GM06990 (cell line): ENCODE results near the gene RER1.

ENCODE experiments used
- DNase-seq: peaks from one replicate; pipeline ENCODE4 v3.0.0-alpha.2; 2011; ENCODE audit not compliant: insufficient read length; ENCODE audit errors: extremely low read depth
- H3K27me3 ChIP-seq: replicated peaks from 2 replicates; pipeline ENCODE4 v1.6.0; 2011; ENCODE audit warnings: low read length; ENCODE audit not compliant: control insufficient read depth, insufficient read depth
- H3K36me3 ChIP-seq: 2 replicates; pipeline ENCODE4 v1.5.1; 2011; ENCODE audit warnings: low read length; ENCODE audit not compliant: control insufficient read depth, insufficient read depth
- H3K4me3 ChIP-seq: replicated peaks from 2 replicates; pipeline ENCODE4 v1.5.1; 2011; ENCODE audit warnings: low read depth, mild to moderate bottlenecking, control low read depth, low read length
- TF ChIP-seq, protein P1 (sequence below): IDR thresholded peaks from 2 replicates; pipeline ENCODE4 v1.5.1; 2011; ENCODE audit warnings: low read length, control low read depth, mild to moderate bottlenecking, inconsistent platforms; ENCODE audit not compliant: insufficient read depth, poor library complexity, severe bottlenecking

RER1 gene, protein sequence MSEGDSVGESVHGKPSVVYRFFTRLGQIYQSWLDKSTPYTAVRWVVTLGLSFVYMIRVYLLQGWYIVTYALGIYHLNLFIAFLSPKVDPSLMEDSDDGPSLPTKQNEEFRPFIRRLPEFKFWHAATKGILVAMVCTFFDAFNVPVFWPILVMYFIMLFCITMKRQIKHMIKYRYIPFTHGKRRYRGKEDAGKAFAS

DNA sequence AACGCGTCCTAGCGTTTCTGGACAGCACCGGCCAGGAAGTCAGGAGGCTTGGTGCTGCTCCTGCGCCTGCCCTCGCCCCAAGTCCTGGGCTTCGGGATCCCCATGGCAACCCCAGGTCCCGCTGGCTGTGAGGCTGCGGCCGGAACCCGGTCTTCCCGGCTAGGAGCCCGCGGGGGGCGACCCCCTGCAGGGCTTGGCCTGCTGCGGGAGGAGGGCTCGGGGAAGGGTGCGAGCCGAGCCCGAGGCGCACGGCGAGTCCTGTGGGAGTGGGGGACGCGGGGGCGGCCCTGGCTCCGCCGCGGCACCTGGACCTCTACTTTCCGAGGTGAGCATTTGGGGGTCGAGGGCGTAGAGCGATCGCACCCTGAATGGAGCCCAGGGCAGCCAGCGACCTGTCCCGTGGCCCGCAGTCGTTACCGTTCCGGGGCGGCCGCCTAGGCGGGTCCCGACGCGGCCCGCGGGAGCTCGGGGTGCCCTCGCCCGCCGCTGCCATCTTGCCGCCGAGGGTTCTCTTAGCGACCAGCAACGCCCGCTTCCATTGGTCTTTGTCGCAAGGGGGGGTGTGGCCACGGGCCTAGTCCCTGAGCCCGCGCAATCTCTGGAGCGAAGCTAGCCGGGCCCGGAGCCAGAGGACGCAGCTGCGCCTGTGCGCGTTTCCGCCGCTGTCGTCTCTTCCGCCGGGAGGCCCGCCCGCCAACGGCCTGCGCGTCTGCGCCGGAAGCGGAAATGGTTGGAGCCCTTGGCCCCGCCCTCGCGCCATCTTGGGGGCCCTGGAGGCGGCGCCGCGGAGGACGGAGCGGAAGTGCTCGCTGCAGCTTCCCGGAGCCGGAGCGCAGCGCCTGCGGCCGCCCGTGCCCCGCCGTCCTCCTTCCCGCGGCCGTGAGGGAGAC lies at the start of gene RER1, which contains the start of gene MORN1:
RER1 (plus strand) TSS at position 801 of the 890 bp plus-strand sequence. CDS start 3,950 bp downstream, outside the sequence.
MORN1 (minus strand) TSS at position 514 of the 890 bp plus-strand sequence; CDS start at position 493, 21 bp downstream.
- H3K4me3 ChIP-seq = peak within 1 kb of the TSS; percentile 70
- TF ChIP-seq, protein P1, sequence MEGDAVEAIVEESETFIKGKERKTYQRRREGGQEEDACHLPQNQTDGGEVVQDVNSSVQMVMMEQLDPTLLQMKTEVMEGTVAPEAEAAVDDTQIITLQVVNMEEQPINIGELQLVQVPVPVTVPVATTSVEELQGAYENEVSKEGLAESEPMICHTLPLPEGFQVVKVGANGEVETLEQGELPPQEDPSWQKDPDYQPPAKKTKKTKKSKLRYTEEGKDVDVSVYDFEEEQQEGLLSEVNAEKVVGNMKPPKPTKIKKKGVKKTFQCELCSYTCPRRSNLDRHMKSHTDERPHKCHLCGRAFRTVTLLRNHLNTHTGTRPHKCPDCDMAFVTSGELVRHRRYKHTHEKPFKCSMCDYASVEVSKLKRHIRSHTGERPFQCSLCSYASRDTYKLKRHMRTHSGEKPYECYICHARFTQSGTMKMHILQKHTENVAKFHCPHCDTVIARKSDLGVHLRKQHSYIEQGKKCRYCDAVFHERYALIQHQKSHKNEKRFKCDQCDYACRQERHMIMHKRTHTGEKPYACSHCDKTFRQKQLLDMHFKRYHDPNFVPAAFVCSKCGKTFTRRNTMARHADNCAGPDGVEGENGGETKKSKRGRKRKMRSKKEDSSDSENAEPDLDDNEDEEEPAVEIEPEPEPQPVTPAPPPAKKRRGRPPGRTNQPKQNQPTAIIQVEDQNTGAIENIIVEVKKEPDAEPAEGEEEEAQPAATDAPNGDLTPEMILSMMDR = no peak
- peak; percentile 99 for DNase-seq
- no peaks in the 10 kb centered on the region for H3K27me3 ChIP-seq
- peaks cover 12% of the 10 kb centered on the region for H3K36me3 ChIP-seq

DNA sequence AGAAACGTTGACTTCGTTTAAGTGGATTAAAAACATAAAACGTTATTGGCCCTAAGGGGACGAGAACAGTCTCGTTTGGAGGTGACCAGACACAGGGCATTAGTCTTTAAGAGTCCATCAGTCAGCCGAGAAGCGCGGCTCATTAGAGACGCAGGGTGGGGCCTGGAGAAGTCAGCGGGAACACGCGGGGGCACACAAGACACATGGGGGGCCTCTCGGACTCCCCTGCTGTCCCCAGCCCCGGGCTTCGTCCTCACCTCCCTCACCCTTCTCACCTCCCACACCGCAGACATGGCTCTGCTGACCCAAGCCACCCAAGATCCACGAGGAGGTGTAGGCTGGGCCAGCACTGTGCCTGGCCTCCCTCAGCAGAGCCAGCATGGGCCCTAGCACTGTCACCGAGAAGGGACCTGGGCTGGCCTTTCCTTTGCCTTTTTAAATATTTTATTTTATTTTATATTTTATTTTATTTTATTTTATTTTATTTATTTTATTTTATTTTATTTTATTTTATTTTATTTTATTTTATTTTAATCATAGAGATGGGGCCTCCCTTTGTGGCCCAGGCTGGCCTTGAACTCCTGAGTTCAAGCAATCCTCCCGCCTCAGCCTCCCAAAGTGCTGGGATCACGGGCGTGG lies 49.1 kb upstream of the RER1 start:
- H3K36me3 ChIP-seq = no peaks in the 10 kb centered on the region

DNA sequence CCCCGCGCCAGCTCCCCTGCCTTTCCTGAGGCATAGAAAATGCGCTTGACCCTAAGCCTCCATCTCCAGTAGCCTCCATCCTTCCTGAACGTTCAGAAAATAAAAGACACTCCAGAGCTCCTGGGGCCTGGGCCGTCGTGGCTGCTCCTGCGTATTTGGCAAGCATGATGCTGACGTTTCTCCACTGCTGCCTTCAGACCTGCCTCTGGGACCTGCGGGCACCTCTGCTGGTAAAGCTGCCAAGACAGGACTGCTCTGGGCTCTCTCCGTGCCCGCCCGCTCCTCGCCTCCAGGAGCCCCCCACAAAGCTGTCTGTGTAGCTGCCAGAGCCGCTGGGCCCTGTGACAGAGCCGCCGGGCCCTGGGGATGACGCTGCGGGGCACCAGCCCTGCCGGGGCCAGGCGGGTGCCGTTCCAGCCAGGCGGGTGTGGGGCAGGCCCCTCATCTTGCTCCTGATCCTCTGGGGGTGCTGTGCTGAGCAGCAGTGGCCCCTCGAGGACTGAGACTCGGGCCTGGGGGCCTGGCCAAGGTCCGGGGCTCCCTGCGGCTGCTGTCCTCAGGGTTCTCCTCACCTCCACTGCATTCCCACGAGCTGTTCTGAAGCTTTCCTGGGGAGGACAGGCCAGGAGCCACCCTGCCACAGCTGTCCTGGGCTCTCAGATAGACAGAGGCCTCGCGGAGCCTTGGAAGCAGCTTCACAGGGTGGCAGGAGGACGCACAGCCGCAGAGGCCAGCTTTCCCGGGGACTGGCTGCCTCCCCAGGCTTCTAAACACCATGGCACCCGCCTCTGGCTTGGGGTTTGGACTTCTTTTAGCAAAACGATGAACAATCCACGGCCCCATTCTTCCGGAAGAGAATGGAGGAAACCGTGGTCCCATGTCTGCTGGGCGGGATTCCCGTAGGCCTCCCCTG lies 48.4 kb upstream of the RER1 start:
- Histone ChIP-seq H3K36me3 (no peaks in the 10 kb centered on the region), H3K27me3 (no peaks in the 10 kb centered on the region; the same call in 1 of the 2 replicates), H3K4me3 (no peak overlapping the region)
- TF ChIP-seq, protein P1 = no peak
- DNase-seq = no peak

More for the DNA sequence above, 49.1 kb upstream of the RER1 start:
- TF ChIP-seq, protein P1 = no peak
- H3K27me3 ChIP-seq = no peaks in the 10 kb centered on the region; the same call in 1 of the 2 replicates
- no peak overlapping the region for H3K4me3 ChIP-seq
- no peak for DNase-seq

DNA sequence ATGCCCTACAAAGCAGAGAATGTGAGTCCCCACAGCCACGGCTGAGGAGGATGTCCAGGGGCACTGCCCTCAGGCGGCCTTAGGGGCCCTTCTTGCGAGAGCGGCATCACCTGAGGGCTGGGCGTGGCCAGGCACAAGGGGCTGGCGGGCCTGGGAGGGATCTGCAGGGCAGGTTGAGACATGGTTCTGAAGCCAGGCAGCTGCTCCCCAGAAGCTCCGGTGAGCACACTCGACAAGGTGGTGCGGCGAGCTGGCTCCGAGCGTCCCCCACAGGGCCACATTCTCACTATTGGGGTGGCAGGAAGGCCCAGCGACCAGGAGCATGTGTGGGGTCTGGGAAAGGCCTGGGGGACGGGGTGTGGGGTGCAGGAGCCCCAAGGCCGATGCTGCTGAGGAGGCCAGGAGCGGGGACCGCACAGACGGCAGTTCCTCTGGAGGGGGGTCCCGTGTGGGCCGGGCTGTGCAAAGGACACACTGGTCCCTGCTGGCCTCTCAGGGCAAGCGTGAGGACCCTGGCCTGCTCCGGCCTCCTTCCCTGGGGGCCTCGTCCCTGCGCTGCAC lies 47.4 kb upstream of the RER1 start:
- TF ChIP-seq, protein P1 = no peak
- Histone ChIP-seq H3K36me3 (no peaks in the 10 kb centered on the region), H3K27me3 (no peaks in the 10 kb centered on the region; the same call in 1 of the 2 replicates), H3K4me3 (no peak overlapping the region)
- DNase-seq = no peak
